Measurements from ENCODE around the gene PLEKHM3. TPM values are rescaled to one million over a fixed set of nuclear protein-coding genes. Genes with fewer than 3 reads are reported as not detected.
A peak's percentile ranks its signal among the peaks of the same experiment; 100 is the strongest.

Gene PLEKHM3
- total and polyA plus RNA-seq, 8 donors: 14.4 to 17.9 (median 16.0) TPM

- ATAC-seq (peak; percentile 26), DNase-seq (no peak)
- no peak overlapping the region for H3K27ac ChIP-seq
- TF ChIP-seq CTCF (IDR thresholded peaks at IDR 0.05): no peak
- no peaks in the 10 kb centered on the region for H3K9me3 ChIP-seq
- no peaks in the 10 kb centered on the region for H3K27me3 ChIP-seq
- peaks cover 0 to 8% of the 10 kb centered on the region in 2 donors for H3K4me1 ChIP-seq
- peaks cover 0 to 14% of the 10 kb centered on the region in 2 donors for H3K36me3 ChIP-seq
- no peak overlapping the region for H3K4me3 ChIP-seq
- intact Hi-C loops (cut with DNase I): no loop called here
Observed at GRCh38 chr2:207933396-207934065, 91.8 kb downstream of the PLEKHM3 start.

- ATAC-seq (no peak), DNase-seq (no peak)
- H3K36me3 ChIP-seq: peaks cover 0 to 14% of the 10 kb centered on the region in 2 donors
- H3K9me3 ChIP-seq: no peaks in the 10 kb centered on the region
- H3K4me1 ChIP-seq: peaks cover 0 to 3% of the 10 kb centered on the region in 2 donors
- no peak for TF ChIP-seq CTCF (IDR thresholded peaks at IDR 0.05)
- H3K27me3 ChIP-seq: no peaks in the 10 kb centered on the region
- no peak overlapping the region for H3K27ac ChIP-seq
- intact Hi-C loops (cut with DNase I): no loop called here
- no peak overlapping the region for H3K4me3 ChIP-seq
Observed at GRCh38 chr2:207932106-207932505, 93.2 kb downstream of the PLEKHM3 start.

- no peak overlapping the region for H3K4me3 ChIP-seq
- no peak for TF ChIP-seq CTCF (IDR thresholded peaks at IDR 0.05)
- peak in 2 of 4 donors; percentile 41 to 72 for DNase-seq
- intact Hi-C loops (cut with DNase I): no loop called here
- H3K27ac ChIP-seq: no peak overlapping the region
- H3K27me3 ChIP-seq: no peaks in the 10 kb centered on the region
- H3K9me3 ChIP-seq: no peaks in the 10 kb centered on the region
- ATAC-seq: peak; percentile 70
- peaks cover 0 to 14% of the 10 kb centered on the region in 2 donors for H3K36me3 ChIP-seq
- peaks cover 0 to 3% of the 10 kb centered on the region in 2 donors for H3K4me1 ChIP-seq
Observed at GRCh38 chr2:207930747-207931146, 94.6 kb downstream of the PLEKHM3 start.

DNA sequence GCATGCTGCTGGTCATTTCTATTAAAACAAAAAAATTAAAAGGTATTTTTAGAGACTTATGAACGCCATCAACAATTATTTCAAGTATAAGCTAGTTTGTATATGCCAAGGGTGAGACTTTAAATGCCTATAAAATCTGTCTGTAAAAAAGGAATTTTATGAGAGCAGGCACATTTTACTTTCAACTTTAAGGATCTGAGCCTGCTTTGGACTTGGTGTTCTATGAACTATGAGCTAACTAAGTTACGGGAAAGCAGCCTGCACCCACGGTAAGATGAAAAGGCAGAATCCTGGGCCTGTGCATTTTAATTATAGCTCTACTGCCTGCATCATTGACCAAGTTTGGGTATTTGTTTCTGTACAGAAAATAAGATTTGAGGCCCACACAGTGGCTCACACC, 95.4 kb downstream of the PLEKHM3 start:
- Histone ChIP-seq H3K27ac (no peak overlapping the region), H3K4me3 (no peak overlapping the region), H3K27me3 (no peaks in the 10 kb centered on the region), H3K36me3 (peaks cover 0 to 16% of the 10 kb centered on the region in 2 donors), H3K9me3 (no peaks in the 10 kb centered on the region), H3K4me1 (peaks cover 0 to 3% of the 10 kb centered on the region in 2 donors)
- ATAC-seq (no peak), DNase-seq (no peak)
- TF ChIP-seq CTCF (IDR thresholded peaks at IDR 0.05): no peak
- intact Hi-C loops (cut with DNase I): no loop called here

GRCh38 chr2:207928079-207928478, 97.2 kb downstream of the PLEKHM3 start:
- Histone ChIP-seq H3K27me3 (no peaks in the 10 kb centered on the region), H3K4me3 (no peak overlapping the region), H3K27ac (no peak overlapping the region), H3K36me3 (peaks cover 0 to 23% of the 10 kb centered on the region in 2 donors), H3K9me3 (no peaks in the 10 kb centered on the region), H3K4me1 (peaks cover 0 to 3% of the 10 kb centered on the region in 2 donors)
- intact Hi-C loops (cut with DNase I): no loop called here
- DNase-seq (no peak), ATAC-seq (peak; percentile 50)
- no peak for TF ChIP-seq CTCF (IDR thresholded peaks at IDR 0.05)

All from left lung (tissue), 10 donors.